VCaP (cell line): Measurements from ENCODE around the gene SLC25A36.

ENCODE experiments used
- H3K27ac ChIP-seq: fragments of 450-650 bp; 2 replicates; pipeline ENCODE4 v1.5.1; 2017
- TF ChIP-seq, protein P1 (sequence below): fragments of 450-650 bp; conservative IDR thresholded peaks from 2 replicates; pipeline ENCODE4 v1.5.1; 2017; ENCODE audit warnings: mild to moderate bottlenecking, moderate library complexity

SLC25A36 gene

GRCh38 chr3:140905559-140905958 lies 36.1 kb upstream of the SLC25A36 start:
- TF ChIP-seq, protein P1, sequence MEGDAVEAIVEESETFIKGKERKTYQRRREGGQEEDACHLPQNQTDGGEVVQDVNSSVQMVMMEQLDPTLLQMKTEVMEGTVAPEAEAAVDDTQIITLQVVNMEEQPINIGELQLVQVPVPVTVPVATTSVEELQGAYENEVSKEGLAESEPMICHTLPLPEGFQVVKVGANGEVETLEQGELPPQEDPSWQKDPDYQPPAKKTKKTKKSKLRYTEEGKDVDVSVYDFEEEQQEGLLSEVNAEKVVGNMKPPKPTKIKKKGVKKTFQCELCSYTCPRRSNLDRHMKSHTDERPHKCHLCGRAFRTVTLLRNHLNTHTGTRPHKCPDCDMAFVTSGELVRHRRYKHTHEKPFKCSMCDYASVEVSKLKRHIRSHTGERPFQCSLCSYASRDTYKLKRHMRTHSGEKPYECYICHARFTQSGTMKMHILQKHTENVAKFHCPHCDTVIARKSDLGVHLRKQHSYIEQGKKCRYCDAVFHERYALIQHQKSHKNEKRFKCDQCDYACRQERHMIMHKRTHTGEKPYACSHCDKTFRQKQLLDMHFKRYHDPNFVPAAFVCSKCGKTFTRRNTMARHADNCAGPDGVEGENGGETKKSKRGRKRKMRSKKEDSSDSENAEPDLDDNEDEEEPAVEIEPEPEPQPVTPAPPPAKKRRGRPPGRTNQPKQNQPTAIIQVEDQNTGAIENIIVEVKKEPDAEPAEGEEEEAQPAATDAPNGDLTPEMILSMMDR, result no peak
- no peak overlapping the region for H3K27ac ChIP-seq

DNA sequence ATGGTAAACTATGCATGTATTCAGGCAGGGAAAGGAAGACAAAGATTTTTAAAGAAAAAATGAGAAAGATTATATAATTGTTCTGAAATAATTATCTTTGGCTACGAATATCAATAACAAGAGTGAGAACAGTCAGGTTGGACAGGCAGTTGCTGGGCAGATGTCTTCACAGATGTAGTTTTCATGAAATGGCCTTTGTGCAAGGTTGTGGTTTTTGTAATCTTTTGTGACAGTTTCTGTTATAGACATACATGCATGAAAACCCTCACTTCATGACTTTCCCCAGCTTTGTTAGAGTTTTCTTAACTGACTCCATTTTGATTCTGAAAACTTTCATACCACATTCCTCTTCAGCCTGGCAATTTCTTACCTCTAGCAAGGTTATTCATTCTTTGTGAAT lies 34.9 kb upstream of the SLC25A36 start:
- TF ChIP-seq, protein P1, result no peak
- no peak overlapping the region for H3K27ac ChIP-seq

GRCh38 chr3:140910860-140911259 lies 30.8 kb upstream of the SLC25A36 start:
- TF ChIP-seq, protein P1, result no peak

GRCh38 chr3:140911822-140912221 lies 29.8 kb upstream of the SLC25A36 start:
- H3K27ac ChIP-seq, result peak overlapping the region; percentile 17; the same call in 1 of the 2 replicates
- TF ChIP-seq, protein P1, result no peak

More at GRCh38 chr3:140910860-140911259, 30.8 kb upstream of the SLC25A36 start:
- H3K27ac ChIP-seq, result no peak overlapping the region

- TF ChIP-seq, protein P1, result no peak
- no peak overlapping the region for H3K27ac ChIP-seq
Measured at GRCh38 chr3:140913728-140914127, 27.9 kb upstream of the SLC25A36 start.

DNA sequence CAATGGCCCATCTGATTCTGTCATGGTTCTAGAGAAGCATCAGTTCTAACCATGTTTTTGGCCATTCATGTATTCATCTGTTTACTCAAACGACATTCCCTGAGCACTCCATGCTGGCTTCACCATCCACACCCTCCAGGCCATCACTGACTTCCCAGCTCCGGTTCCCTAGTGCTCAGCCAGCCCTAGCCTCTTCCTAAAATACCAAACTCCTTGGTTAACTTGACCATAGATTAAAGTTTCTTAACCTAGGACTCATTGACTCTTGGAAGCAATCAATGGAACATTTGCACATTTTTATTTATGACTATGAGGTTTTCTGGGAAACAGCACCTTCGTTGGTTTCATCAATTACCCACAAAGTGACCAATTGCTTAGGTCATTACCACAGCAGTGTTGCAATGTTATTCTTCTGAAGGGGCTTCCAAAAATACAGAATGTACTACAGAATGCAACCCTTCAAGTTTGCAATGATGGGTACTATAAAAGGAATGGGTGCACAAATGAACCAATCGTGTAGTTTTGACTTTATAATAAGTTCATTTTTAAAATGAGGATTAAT lies 27.2 kb upstream of the SLC25A36 start:
- TF ChIP-seq, protein P1, result no peak
- no peak overlapping the region for H3K27ac ChIP-seq

DNA sequence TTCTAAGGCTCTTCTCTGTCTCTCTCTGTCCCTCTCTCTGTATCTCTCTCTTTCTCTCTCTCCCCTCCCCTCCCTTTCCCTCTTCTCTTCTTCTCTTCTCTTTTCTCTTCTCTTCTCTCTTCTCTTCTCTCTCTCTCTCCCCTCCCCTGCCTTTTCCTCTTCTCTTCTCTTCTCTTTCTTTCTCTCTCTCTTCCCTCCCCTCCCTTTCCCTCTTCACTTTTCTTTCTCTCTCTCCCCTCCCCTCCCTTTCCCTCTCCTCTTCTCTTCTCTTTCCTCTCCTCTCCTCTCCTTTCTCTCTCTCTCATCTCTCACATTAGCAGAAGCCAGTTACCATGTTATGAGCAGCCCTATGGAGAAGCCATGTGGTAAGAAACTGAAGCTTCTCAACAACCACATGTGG lies 25.0 kb upstream of the SLC25A36 start:
- TF ChIP-seq, protein P1, result no peak
- no peak overlapping the region; the same call in 1 of the 2 replicates for H3K27ac ChIP-seq
